Globus pallidus (tissue), 1 donor: ENCODE data around the gene NUCB2.
A peak's percentile ranks its signal among the peaks of the same experiment; 100 is the strongest.
"Not testable (repeated sequence)": the region's sequence is repeated elsewhere in the genome, so short reads cannot be mapped to it uniquely, and the experiment has no call there.

ENCODE experiments used
- DNase-seq: peaks from one replicate; pipeline ENCODE4 v3.0.0-alpha.2; 2015; ENCODE audit warnings: low spot score

The NUCB2 gene

GRCh38 chr11:17276236-17277023, at the start of gene NUCB2:
Gene NUCB2 (plus strand): TSS chr11:17276739. CDS start chr11:17295324, 18,585 bp downstream.
- peak; percentile 96 for DNase-seq

- DNase-seq = not testable (repeated sequence)
Measured at GRCh38 chr11:17228186-17228925, 48.2 kb upstream of the NUCB2 start.

- no peak for DNase-seq
Measured at GRCh38 chr11:17229481-17230152, 46.9 kb upstream of the NUCB2 start.

- DNase-seq = no peak
Measured at GRCh38 chr11:17230867-17231851, 45.4 kb upstream of the NUCB2 start.

GRCh38 chr11:17233101-17233500, 43.4 kb upstream of the NUCB2 start:
- no peak for DNase-seq

GRCh38 chr11:17238377-17238776, 38.2 kb upstream of the NUCB2 start:
- no peak for DNase-seq

- DNase-seq = not testable (repeated sequence)
Measured at GRCh38 chr11:17239927-17240326, 36.6 kb upstream of the NUCB2 start.

- DNase-seq = no peak
Measured at GRCh38 chr11:17240780-17241179, 35.8 kb upstream of the NUCB2 start.

GRCh38 chr11:17242954-17243353, 33.6 kb upstream of the NUCB2 start:
- not testable (repeated sequence) for DNase-seq

GRCh38 chr11:17244046-17244445, 32.5 kb upstream of the NUCB2 start:
- no peak for DNase-seq

GRCh38 chr11:17250561-17251350, 25.8 kb upstream of the NUCB2 start:
- no peak for DNase-seq

- DNase-seq = no peak
Measured at GRCh38 chr11:17252704-17253103, 23.8 kb upstream of the NUCB2 start.

GRCh38 chr11:17256512-17256911, 20.0 kb upstream of the NUCB2 start:
- DNase-seq = no peak

GRCh38 chr11:17257196-17257595, 19.3 kb upstream of the NUCB2 start:
- no peak for DNase-seq

GRCh38 chr11:17258670-17259069, 17.9 kb upstream of the NUCB2 start:
- DNase-seq = no peak

GRCh38 chr11:17259519-17259918, 17.0 kb upstream of the NUCB2 start:
- DNase-seq = no peak

GRCh38 chr11:17260020-17260419, 16.5 kb upstream of the NUCB2 start:
- no peak for DNase-seq

- DNase-seq = no peak
Measured at GRCh38 chr11:17263769-17264168, 12.8 kb upstream of the NUCB2 start.

- DNase-seq = no peak
Measured at GRCh38 chr11:17266781-17267180, 9.8 kb upstream of the NUCB2 start.

- DNase-seq = no peak
Measured at GRCh38 chr11:17267576-17267975, 9.0 kb upstream of the NUCB2 start.

- not testable (repeated sequence) for DNase-seq
Measured at GRCh38 chr11:17268500-17268899, 8.0 kb upstream of the NUCB2 start.
